Measurements from ENCODE around the gene PSMC3IP. TPM values are rescaled to one million over a fixed set of nuclear protein-coding genes. Genes with fewer than 3 reads are reported as not detected.

Gene PSMC3IP
- total and polyA plus RNA-seq, 12 donors, result 1.2 to 7.7 (median 2.0) TPM; not detected in 1

GRCh38 chr17:42598905-42599304 is 21.4 kb upstream of the PSMC3IP start:
- Histone ChIP-seq H3K9me3 (replicated peaks in 1 of 3) (no peaks in the 10 kb centered on the region), H3K27me3 (no peaks in the 10 kb centered on the region), H3K4me3 (no peak overlapping the region), H3K4me1 (replicated peaks in 1 of 2) (peaks cover 0 to 8% of the 10 kb centered on the region in 2 donors), H3K27ac (peak overlapping the region in 1 of 5 donors; percentile 30), H3K36me3 (replicated peaks in 1 of 2) (no peaks in the 10 kb centered on the region)
- intact Hi-C loops (cut with DNase I), result no loop called here
- DNase-seq, result peak in 3 of 7 donors; percentile 24 to 50 (median 30)
- 25 to 36% (median 33%) methylated on average over 2 of the region's 2 CpGs for WGBS, 4 donors
- TF ChIP-seq POLR2A (IDR thresholded peaks at IDR 0.05) (no peak), CTCF (IDR thresholded peaks at IDR 0.05) (no peak)

GRCh38 chr17:42596386-42596785 is 18.9 kb upstream of the PSMC3IP start:
- peaks cover 0 to 8% of the 10 kb centered on the region in 2 donors for H3K4me1 ChIP-seq (replicated peaks in 1 of 2)
- DNase-seq, result no peak
- H3K27ac ChIP-seq, result no peak overlapping the region
- TF ChIP-seq POLR2A (IDR thresholded peaks at IDR 0.05) (no peak), CTCF (IDR thresholded peaks at IDR 0.05) (no peak)
- no peaks in the 10 kb centered on the region for H3K27me3 ChIP-seq
- intact Hi-C loops (cut with DNase I), result no loop called here
- H3K9me3 ChIP-seq (replicated peaks in 1 of 3), result no peaks in the 10 kb centered on the region
- H3K4me3 ChIP-seq, result no peak overlapping the region
- H3K36me3 ChIP-seq (replicated peaks in 1 of 2), result peaks cover 0 to 7% of the 10 kb centered on the region in 2 donors
- 82 to 91% (median 84%) methylated on average over 3 of the region's 3 CpGs for WGBS, 4 donors

GRCh38 chr17:42591411-42591810 is 13.9 kb upstream of the PSMC3IP start:
- Histone ChIP-seq H3K9me3 (replicated peaks in 1 of 3) (no peaks in the 10 kb centered on the region), H3K36me3 (replicated peaks in 1 of 2) (peaks cover 0 to 55% of the 10 kb centered on the region in 2 donors), H3K27ac (no peak overlapping the region), H3K4me1 (replicated peaks in 1 of 2) (no peaks in the 10 kb centered on the region), H3K4me3 (no peak overlapping the region), H3K27me3 (no peaks in the 10 kb centered on the region)
- DNase-seq, result peak in 1 of 7 donors; percentile 29
- TF ChIP-seq POLR2A (IDR thresholded peaks at IDR 0.05) (no peak), CTCF (IDR thresholded peaks at IDR 0.05) (no peak)
- intact Hi-C loops (cut with DNase I), result no loop called here
- 88 to 95% (median 93%) methylated on average over 9 of the region's 9 CpGs for WGBS, 4 donors

- H3K9me3 ChIP-seq (replicated peaks in 1 of 3), result no peaks in the 10 kb centered on the region
- no peaks in the 10 kb centered on the region for H3K4me1 ChIP-seq (replicated peaks in 1 of 2)
- TF ChIP-seq POLR2A (IDR thresholded peaks at IDR 0.05) (no peak), CTCF (IDR thresholded peaks at IDR 0.05) (no peak)
- no peaks in the 10 kb centered on the region for H3K27me3 ChIP-seq
- intact Hi-C loops (cut with DNase I), result no loop called here
- no peak overlapping the region for H3K27ac ChIP-seq
- WGBS, 4 donors, result 73 to 98% (median 93%) methylated on average over 2 of the region's 2 CpGs
- no peak for DNase-seq
- H3K4me3 ChIP-seq, result no peak overlapping the region
- peaks cover 0 to 61% of the 10 kb centered on the region in 2 donors for H3K36me3 ChIP-seq (replicated peaks in 1 of 2)
Measured at GRCh38 chr17:42590886-42591285, 13.4 kb upstream of the PSMC3IP start.

Measured in adrenal gland (tissue), 12 donors.